Gastrocnemius medialis (tissue), 4 donors: ENCODE data around the gene STARD13.

Experiments used
- CTCF ChIP-seq, 5 experiments: fragments of 450-650 bp in 3 of 5; fragments of 200-600 bp in 2 of 5; sonication (generic) in 2 of 5; IDR thresholded peaks in 4 of 5; conservative IDR thresholded peaks in 1 of 5; 1 replicate in 4 of 5; 2 replicates in 1 of 5; pipeline ENCODE4 v1.5.1; 2016 to 2019; ENCODE audit warnings: antibody characterized with exemption in 5 of 5, mild to moderate bottlenecking in 3 of 5, moderate library complexity in 3 of 5
- POLR2A ChIP-seq, 2 donors: fragments of 450-650 bp; IDR thresholded peaks; one replicate each; pipeline ENCODE4 v1.6.1; 2017; ENCODE audit warnings: antibody characterized with exemption in 2 of 2, mild to moderate bottlenecking in 2 of 2, moderate library complexity in 2 of 2

- TF ChIP-seq CTCF (IDR thresholded peaks at IDR 0.05 in 4 of 5, conservative IDR thresholded peaks at IDR 0.05 in 1 of 5) = no peak
- no peak for TF ChIP-seq POLR2A (IDR thresholded peaks at IDR 0.05)
These were observed 93.9 kb downstream of the STARD13 start for GRCh38 chr13:33191425-33192210.
